Epithelial cell of prostate (primary cell): ENCODE data around the gene CDK5.

Experiments used
- DNase-seq: peaks from one replicate; pipeline ENCODE4 v3.0.0-alpha.2; 2011; ENCODE audit warnings: low read depth, low spot score
- H3K27ac ChIP-seq: fragments of 450-650 bp; 2 replicates; pipeline ENCODE4 v1.5.1; 2017; ENCODE audit warnings: mild to moderate bottlenecking

CDK5 gene

GRCh38 chr7:151006590-151007300 lies 51.0 kb downstream of the CDK5 start:
- no peak for DNase-seq
- no peak overlapping the region for H3K27ac ChIP-seq

DNA sequence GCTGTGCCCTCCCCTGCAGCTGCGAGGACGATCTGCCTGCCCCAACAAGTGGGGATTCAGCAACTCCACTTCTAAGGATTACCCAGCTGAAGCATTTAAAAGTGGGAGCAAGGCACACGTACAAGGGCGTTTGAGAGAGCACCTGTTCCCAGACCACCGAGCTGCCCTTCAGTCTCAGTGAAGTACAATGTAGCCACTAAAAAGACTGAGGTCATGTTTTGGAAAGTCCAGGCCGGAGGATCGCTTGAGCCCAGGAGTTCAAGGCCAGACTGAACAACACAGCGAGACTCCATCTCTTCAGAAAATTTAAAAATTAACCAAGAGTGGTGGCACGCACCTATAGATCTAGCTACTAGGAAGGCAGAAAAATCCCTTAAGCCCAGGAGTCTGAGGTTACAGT lies 52.1 kb downstream of the CDK5 start:
- no peak for DNase-seq
- no peak overlapping the region for H3K27ac ChIP-seq
